Measurements from ENCODE around the gene CEL. TPM values are rescaled to one million over a fixed set of nuclear protein-coding genes. Genes with fewer than 3 reads are reported as not detected.

Gene CEL
- total and polyA plus RNA-seq, 2 experiments from 2014 or later, result 0.27 to 2.3 TPM

DNA sequence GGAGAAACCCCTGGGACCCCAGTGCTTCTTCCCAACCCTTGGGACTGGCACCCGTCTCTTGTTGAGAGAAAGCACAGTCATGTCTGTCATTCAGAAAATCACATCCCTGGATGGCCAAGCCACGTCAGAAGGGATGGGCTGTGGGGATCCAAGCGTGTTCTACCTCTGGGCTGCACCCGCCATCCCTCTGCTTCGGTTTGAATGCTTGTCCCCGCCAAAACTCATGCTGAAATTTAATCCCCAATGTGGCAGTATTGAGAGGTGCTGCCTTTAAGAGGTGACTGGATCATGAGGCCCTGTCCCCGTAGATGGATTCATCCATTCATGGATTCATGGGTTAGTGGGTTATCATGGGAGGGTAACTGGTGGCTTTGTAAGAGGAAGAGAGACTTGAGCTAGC is 27.0 kb downstream of the CEL start (continued):
- TF ChIP-seq, protein P1, sequence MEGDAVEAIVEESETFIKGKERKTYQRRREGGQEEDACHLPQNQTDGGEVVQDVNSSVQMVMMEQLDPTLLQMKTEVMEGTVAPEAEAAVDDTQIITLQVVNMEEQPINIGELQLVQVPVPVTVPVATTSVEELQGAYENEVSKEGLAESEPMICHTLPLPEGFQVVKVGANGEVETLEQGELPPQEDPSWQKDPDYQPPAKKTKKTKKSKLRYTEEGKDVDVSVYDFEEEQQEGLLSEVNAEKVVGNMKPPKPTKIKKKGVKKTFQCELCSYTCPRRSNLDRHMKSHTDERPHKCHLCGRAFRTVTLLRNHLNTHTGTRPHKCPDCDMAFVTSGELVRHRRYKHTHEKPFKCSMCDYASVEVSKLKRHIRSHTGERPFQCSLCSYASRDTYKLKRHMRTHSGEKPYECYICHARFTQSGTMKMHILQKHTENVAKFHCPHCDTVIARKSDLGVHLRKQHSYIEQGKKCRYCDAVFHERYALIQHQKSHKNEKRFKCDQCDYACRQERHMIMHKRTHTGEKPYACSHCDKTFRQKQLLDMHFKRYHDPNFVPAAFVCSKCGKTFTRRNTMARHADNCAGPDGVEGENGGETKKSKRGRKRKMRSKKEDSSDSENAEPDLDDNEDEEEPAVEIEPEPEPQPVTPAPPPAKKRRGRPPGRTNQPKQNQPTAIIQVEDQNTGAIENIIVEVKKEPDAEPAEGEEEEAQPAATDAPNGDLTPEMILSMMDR (conservative IDR thresholded peaks at IDR 0.05; ENCODE audit: low read depth in 2 of 2), result no peak
- TF ChIP-seq, protein P2, sequence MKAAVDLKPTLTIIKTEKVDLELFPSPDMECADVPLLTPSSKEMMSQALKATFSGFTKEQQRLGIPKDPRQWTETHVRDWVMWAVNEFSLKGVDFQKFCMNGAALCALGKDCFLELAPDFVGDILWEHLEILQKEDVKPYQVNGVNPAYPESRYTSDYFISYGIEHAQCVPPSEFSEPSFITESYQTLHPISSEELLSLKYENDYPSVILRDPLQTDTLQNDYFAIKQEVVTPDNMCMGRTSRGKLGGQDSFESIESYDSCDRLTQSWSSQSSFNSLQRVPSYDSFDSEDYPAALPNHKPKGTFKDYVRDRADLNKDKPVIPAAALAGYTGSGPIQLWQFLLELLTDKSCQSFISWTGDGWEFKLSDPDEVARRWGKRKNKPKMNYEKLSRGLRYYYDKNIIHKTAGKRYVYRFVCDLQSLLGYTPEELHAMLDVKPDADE (IDR thresholded peaks at IDR 0.05), result no peak
- TF ChIP-seq JUNB (IDR thresholded peaks at IDR 0.05; ENCODE audit: unreplicated experiment) (no peak), STAT1 (IDR thresholded peaks at IDR 0.05; ENCODE audit: unreplicated experiment) (no peak), CREB1 (CRISPR knock-in tag; IDR thresholded peaks at IDR 0.05; ENCODE audit: low read depth) (no peak)

DNA sequence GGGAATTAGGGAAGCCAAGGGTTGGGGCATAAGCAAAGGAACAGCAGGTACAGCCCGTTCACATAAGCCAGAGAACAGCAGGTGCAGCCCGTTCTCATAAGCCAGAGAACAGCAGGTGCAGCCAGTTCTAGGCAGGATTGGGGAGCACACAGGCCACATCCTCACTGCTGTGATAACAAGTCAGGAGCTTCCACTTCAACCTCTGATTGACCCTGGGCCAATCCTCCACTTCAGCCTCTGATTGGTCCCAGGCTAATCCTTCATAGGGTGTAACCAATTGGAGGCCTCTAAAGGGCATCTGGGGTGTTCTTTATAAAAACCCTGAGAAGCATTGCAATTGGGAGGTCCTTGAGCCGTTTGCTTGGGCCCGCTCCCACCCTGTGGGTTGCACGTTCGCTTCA is 27.5 kb downstream of the CEL start:
- no peaks in the 10 kb centered on the region for H3F3A ChIP-seq (replicated peaks; ENCODE audit: low read depth)
- H2AFZ ChIP-seq, result no peak overlapping the region
- H3K4me3 ChIP-seq, result no peak overlapping the region
- no peaks in the 10 kb centered on the region for H3K27me3 ChIP-seq (ENCODE audit: insufficient read depth)
- H3K4me3 Mint-ChIP-seq, result no peak overlapping the region
- no peaks in the 10 kb centered on the region for H3K27me3 Mint-ChIP-seq (ENCODE audit: insufficient read depth, low read depth, poor library complexity)
- peak; percentile 75 for ATAC-seq
- DNase-seq (ENCODE audit: low spot score), result peak; percentile 34
- no peaks in the 10 kb centered on the region for H3K4me1 Mint-ChIP-seq
- H3K9me3 Mint-ChIP-seq, result no peaks in the 10 kb centered on the region; the same call in 2 of the 3 replicates
- no peaks in the 10 kb centered on the region for H3K36me3 ChIP-seq (ENCODE audit: insufficient read depth)
- H3K36me3 Mint-ChIP-seq (ENCODE audit: low read depth), result no peaks in the 10 kb centered on the region
- no peaks in the 10 kb centered on the region for H3K4me1 ChIP-seq (ENCODE audit: insufficient read depth)
- H3K27ac Mint-ChIP-seq, result no peak overlapping the region
- H3K27ac ChIP-seq (ENCODE audit: low read depth), result no peak overlapping the region
- H4K20me1 ChIP-seq (replicated peaks; ENCODE audit: insufficient read depth), result no peaks in the 10 kb centered on the region
- H3K4me2 ChIP-seq, result no peak overlapping the region
- no peaks in the 10 kb centered on the region for H3K9me2 ChIP-seq (ENCODE audit: insufficient read depth)
- H3K79me2 ChIP-seq (replicated peaks; ENCODE audit: insufficient read depth), result no peaks in the 10 kb centered on the region
- TF ChIP-seq JUNB (IDR thresholded peaks at IDR 0.05; ENCODE audit: unreplicated experiment), result no peak
- TF ChIP-seq, protein P1 (conservative IDR thresholded peaks at IDR 0.05; ENCODE audit: low read depth in 2 of 2), result no peak
- TF ChIP-seq STAT1 (IDR thresholded peaks at IDR 0.05; ENCODE audit: unreplicated experiment), result no peak
- no peak for TF ChIP-seq POLR2AphosphoS5 (IDR thresholded peaks at IDR 0.05; ENCODE audit: low read depth)
- TF ChIP-seq EZH2phosphoT487 (IDR thresholded peaks at IDR 0.05; ENCODE audit: unreplicated experiment), result no peak
- TF ChIP-seq, protein P3, sequence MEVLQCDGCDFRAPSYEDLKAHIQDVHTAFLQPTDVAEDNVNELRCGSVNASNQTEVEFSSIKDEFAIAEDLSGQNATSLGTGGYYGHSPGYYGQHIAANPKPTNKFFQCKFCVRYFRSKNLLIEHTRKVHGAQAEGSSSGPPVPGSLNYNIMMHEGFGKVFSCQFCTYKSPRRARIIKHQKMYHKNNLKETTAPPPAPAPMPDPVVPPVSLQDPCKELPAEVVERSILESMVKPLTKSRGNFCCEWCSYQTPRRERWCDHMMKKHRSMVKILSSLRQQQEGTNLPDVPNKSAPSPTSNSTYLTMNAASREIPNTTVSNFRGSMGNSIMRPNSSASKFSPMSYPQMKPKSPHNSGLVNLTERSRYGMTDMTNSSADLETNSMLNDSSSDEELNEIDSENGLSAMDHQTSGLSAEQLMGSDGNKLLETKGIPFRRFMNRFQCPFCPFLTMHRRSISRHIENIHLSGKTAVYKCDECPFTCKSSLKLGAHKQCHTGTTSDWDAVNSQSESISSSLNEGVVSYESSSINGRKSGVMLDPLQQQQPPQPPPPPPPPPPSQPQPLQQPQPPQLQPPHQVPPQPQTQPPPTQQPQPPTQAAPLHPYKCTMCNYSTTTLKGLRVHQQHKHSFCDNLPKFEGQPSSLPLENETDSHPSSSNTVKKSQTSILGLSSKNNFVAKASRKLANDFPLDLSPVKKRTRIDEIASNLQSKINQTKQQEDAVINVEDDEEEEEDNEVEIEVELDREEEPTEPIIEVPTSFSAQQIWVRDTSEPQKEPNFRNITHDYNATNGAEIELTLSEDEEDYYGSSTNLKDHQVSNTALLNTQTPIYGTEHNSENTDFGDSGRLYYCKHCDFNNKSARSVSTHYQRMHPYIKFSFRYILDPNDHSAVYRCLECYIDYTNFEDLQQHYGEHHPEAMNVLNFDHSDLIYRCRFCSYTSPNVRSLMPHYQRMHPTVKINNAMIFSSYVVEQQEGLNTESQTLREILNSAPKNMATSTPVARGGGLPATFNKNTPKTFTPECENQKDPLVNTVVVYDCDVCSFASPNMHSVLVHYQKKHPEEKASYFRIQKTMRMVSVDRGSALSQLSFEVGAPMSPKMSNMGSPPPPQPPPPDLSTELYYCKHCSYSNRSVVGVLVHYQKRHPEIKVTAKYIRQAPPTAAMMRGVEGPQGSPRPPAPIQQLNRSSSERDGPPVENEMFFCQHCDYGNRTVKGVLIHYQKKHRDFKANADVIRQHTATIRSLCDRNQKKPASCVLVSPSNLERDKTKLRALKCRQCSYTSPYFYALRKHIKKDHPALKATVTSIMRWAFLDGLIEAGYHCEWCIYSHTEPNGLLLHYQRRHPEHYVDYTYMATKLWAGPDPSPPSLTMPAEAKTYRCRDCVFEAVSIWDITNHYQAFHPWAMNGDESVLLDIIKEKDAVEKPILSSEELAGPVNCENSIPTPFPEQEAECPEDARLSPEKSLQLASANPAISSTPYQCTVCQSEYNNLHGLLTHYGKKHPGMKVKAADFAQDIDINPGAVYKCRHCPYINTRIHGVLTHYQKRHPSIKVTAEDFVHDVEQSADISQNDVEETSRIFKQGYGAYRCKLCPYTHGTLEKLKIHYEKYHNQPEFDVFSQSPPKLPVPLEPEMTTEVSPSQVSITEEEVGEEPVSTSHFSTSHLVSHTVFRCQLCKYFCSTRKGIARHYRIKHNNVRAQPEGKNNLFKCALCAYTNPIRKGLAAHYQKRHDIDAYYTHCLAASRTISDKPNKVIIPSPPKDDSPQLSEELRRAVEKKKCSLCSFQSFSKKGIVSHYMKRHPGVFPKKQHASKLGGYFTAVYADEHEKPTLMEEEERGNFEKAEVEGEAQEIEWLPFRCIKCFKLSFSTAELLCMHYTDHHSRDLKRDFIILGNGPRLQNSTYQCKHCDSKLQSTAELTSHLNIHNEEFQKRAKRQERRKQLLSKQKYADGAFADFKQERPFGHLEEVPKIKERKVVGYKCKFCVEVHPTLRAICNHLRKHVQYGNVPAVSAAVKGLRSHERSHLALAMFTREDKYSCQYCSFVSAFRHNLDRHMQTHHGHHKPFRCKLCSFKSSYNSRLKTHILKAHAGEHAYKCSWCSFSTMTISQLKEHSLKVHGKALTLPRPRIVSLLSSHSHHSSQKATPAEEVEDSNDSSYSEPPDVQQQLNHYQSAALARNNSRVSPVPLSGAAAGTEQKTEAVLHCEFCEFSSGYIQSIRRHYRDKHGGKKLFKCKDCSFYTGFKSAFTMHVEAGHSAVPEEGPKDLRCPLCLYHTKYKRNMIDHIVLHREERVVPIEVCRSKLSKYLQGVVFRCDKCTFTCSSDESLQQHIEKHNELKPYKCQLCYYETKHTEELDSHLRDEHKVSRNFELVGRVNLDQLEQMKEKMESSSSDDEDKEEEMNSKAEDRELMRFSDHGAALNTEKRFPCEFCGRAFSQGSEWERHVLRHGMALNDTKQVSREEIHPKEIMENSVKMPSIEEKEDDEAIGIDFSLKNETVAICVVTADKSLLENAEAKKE (CRISPR knock-in tag; IDR thresholded peaks at IDR 0.05), result no peak
- TF ChIP-seq CREB1 (CRISPR knock-in tag; IDR thresholded peaks at IDR 0.05; ENCODE audit: low read depth), result no peak
- no peak for TF ChIP-seq ZNF331 (CRISPR knock-in tag; IDR thresholded peaks at IDR 0.05; ENCODE audit: low read depth)
- TF ChIP-seq, protein P2 (IDR thresholded peaks at IDR 0.05), result no peak
